PC-9 (cell line): Measurements from ENCODE around the gene FAM193A.

Source experiments
- EZH2 ChIP-seq: fragments of 200-600 bp; sonication (generic); IDR thresholded peaks from 2 replicates; pipeline ENCODE4 v1.8.0; 2017; ENCODE audit warnings: antibody characterized with exemption, low read depth
- TF ChIP-seq, protein P1 (sequence below): fragments of 200-600 bp; sonication (generic); conservative IDR thresholded peaks from 2 replicates; pipeline ENCODE4 v1.6.1; 2017; ENCODE audit warnings: mixed run types, antibody characterized with exemption, mild to moderate bottlenecking, moderate library complexity

DNA sequence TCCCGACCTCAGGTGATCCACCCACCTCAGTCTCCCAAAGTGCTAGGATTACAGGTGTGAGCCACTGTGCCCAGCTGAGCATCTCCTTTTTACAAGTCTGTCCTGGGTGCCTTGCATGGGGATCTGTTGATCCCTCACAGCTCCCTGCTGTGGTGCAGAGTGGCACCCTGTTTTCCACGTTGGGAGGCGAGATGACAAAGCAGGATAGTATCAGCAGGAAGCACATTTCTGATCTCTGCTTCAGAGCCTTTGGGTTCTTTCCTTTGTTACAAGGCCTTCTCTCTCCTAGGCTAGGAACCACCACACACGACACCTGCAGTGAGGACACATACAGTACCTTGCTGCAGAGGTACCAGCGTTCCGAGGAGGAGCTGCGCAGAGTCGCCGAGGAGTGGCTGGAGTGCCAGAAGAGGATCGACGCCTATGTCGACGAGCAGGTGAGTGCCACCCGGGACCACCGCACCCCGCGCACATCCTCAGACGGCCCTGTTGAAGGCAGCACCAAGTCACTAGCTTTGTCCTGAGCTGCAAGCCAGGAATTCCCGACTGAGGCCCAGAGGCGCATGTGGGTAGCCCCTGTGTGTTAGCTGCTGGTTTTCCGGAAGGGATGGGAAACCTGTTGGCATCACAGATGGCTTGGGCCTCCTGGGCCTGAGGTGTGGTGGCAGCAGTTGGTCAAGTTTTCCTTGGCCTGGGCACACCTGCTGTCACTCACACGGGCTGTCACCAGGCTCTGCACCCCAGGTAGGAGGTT, 110.1 kb downstream of the FAM193A start:
- TF ChIP-seq, protein P1, sequence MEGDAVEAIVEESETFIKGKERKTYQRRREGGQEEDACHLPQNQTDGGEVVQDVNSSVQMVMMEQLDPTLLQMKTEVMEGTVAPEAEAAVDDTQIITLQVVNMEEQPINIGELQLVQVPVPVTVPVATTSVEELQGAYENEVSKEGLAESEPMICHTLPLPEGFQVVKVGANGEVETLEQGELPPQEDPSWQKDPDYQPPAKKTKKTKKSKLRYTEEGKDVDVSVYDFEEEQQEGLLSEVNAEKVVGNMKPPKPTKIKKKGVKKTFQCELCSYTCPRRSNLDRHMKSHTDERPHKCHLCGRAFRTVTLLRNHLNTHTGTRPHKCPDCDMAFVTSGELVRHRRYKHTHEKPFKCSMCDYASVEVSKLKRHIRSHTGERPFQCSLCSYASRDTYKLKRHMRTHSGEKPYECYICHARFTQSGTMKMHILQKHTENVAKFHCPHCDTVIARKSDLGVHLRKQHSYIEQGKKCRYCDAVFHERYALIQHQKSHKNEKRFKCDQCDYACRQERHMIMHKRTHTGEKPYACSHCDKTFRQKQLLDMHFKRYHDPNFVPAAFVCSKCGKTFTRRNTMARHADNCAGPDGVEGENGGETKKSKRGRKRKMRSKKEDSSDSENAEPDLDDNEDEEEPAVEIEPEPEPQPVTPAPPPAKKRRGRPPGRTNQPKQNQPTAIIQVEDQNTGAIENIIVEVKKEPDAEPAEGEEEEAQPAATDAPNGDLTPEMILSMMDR, result no peak
- no peak for TF ChIP-seq EZH2
